MM.1S (cell line): ENCODE data around the gene MOAP1.
"Not testable (repeated sequence)": the region's sequence is repeated elsewhere in the genome, so short reads cannot be mapped to it uniquely, and the experiment has no call there.

Source experiments
- EZH2 ChIP-seq: fragments of 300-600 bp; sonication (generic); optimal IDR thresholded peaks from 2 replicates; pipeline ENCODE3; 2017; ENCODE audit warnings: low read depth, mild to moderate bottlenecking, antibody characterized with exemption, low read length, mixed read lengths
- TF ChIP-seq, protein P1 (sequence below): fragments of 300-600 bp; sonication (generic); IDR thresholded peaks from 2 replicates; pipeline ENCODE4 v1.5.1; 2016; ENCODE audit warnings: antibody characterized with exemption, low read length, mixed read lengths

DNA sequence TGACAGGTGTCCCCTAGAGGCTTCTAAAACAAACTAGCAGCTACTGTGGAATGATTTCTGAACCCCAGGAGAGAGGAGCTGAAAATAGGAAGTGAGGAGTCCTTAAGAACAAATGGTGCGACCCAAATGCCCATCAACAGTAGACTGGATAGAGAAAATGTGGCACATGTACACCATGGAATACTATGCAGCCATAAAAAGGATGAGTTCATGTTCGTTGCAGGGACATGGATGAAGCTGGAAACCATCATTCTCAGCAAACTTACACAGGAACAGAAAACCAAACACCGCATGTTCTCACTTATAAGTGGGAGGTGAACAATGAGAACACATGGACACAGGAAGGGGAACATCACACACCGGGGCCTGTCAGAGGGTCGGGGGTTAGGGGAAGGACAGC lies 48.4 kb upstream of the MOAP1 start:
- TF ChIP-seq, protein P1, sequence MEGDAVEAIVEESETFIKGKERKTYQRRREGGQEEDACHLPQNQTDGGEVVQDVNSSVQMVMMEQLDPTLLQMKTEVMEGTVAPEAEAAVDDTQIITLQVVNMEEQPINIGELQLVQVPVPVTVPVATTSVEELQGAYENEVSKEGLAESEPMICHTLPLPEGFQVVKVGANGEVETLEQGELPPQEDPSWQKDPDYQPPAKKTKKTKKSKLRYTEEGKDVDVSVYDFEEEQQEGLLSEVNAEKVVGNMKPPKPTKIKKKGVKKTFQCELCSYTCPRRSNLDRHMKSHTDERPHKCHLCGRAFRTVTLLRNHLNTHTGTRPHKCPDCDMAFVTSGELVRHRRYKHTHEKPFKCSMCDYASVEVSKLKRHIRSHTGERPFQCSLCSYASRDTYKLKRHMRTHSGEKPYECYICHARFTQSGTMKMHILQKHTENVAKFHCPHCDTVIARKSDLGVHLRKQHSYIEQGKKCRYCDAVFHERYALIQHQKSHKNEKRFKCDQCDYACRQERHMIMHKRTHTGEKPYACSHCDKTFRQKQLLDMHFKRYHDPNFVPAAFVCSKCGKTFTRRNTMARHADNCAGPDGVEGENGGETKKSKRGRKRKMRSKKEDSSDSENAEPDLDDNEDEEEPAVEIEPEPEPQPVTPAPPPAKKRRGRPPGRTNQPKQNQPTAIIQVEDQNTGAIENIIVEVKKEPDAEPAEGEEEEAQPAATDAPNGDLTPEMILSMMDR: not testable (repeated sequence)
- not testable (repeated sequence) for TF ChIP-seq EZH2
